ENCODE measurements around the gene USP48.
"Not testable (repeated sequence)": the region's sequence is repeated elsewhere in the genome, so short reads cannot be mapped to it uniquely, and the experiment has no call there.

The USP48 gene

GRCh38 chr1:21634806-21635535 is 148.0 kb downstream of the USP48 start:
- no peak for DNase-seq (ENCODE audit: low read depth, low spot score)
- TF ChIP-seq YY1 (IDR thresholded peaks at IDR 0.05; ENCODE audit: insufficient read depth, insufficient read length), result no peak
- TF ChIP-seq SUZ12 (IDR thresholded peaks at IDR 0.05; ENCODE audit: extremely low read depth, insufficient read depth, insufficient read length), result no peak
- TF ChIP-seq ZNF274 (IDR thresholded peaks at IDR 0.05; ENCODE audit: low read depth, low read length), result no peak
- Histone ChIP-seq H3K4me1 (ENCODE audit: insufficient read depth, insufficient read length) (peaks cover 24% of the 10 kb centered on the region), H3K27me3 (ENCODE audit: insufficient read depth, insufficient read length) (no peaks in the 10 kb centered on the region), H3K36me3 (ENCODE audit: insufficient read depth, insufficient read length, low read length) (no peaks in the 10 kb centered on the region), H3K9me3 (ENCODE audit: insufficient read depth, low read length) (no peaks in the 10 kb centered on the region), H3K9ac (ENCODE audit: insufficient read length, low read depth) (peak overlapping the region; percentile 10), H3K4me3 (ENCODE audit: insufficient read length, low read depth) (no peak overlapping the region)

- TF ChIP-seq SUZ12 (IDR thresholded peaks at IDR 0.05; ENCODE audit: extremely low read depth, insufficient read depth, insufficient read length) (no peak), YY1 (IDR thresholded peaks at IDR 0.05; ENCODE audit: insufficient read depth, insufficient read length) (no peak), ZNF274 (IDR thresholded peaks at IDR 0.05; ENCODE audit: low read depth, low read length) (no peak)
- Histone ChIP-seq H3K4me1 (ENCODE audit: insufficient read depth, insufficient read length) (peaks cover 24% of the 10 kb centered on the region), H3K36me3 (ENCODE audit: insufficient read depth, insufficient read length, low read length) (no peaks in the 10 kb centered on the region), H3K27me3 (ENCODE audit: insufficient read depth, insufficient read length) (no peaks in the 10 kb centered on the region), H3K9me3 (ENCODE audit: insufficient read depth, low read length) (no peaks in the 10 kb centered on the region), H3K9ac (ENCODE audit: insufficient read length, low read depth) (peak overlapping the region; percentile 10), H3K4me3 (ENCODE audit: insufficient read length, low read depth) (no peak overlapping the region)
- DNase-seq (ENCODE audit: low read depth, low spot score), result no peak
Observed at GRCh38 chr1:21633992-21634805, 148.8 kb downstream of the USP48 start.

- no peak for DNase-seq (ENCODE audit: low read depth, low spot score)
- TF ChIP-seq YY1 (IDR thresholded peaks at IDR 0.05; ENCODE audit: insufficient read depth, insufficient read length), result no peak
- no peak for TF ChIP-seq ZNF274 (IDR thresholded peaks at IDR 0.05; ENCODE audit: low read depth, low read length)
- no peak for TF ChIP-seq SUZ12 (IDR thresholded peaks at IDR 0.05; ENCODE audit: extremely low read depth, insufficient read depth, insufficient read length)
- Histone ChIP-seq H3K9me3 (ENCODE audit: insufficient read depth, low read length) (no peaks in the 10 kb centered on the region), H3K9ac (ENCODE audit: insufficient read length, low read depth) (no peak overlapping the region), H3K4me3 (ENCODE audit: insufficient read length, low read depth) (no peak overlapping the region), H3K36me3 (ENCODE audit: insufficient read depth, insufficient read length, low read length) (no peaks in the 10 kb centered on the region), H3K27me3 (ENCODE audit: insufficient read depth, insufficient read length) (no peaks in the 10 kb centered on the region), H3K4me1 (ENCODE audit: insufficient read depth, insufficient read length) (peaks cover 18% of the 10 kb centered on the region)
Observed at GRCh38 chr1:21633141-21633755, 149.7 kb downstream of the USP48 start.

GRCh38 chr1:21631944-21632887 is 150.7 kb downstream of the USP48 start:
- Histone ChIP-seq H3K27me3 (ENCODE audit: insufficient read depth, insufficient read length) (no peaks in the 10 kb centered on the region), H3K9me3 (ENCODE audit: insufficient read depth, low read length) (no peaks in the 10 kb centered on the region), H3K4me3 (ENCODE audit: insufficient read length, low read depth) (no peak overlapping the region), H3K4me1 (ENCODE audit: insufficient read depth, insufficient read length) (peaks cover 20% of the 10 kb centered on the region), H3K9ac (ENCODE audit: insufficient read length, low read depth) (peak overlapping the region; percentile 32), H3K36me3 (ENCODE audit: insufficient read depth, insufficient read length, low read length) (no peaks in the 10 kb centered on the region)
- no peak for TF ChIP-seq SUZ12 (IDR thresholded peaks at IDR 0.05; ENCODE audit: extremely low read depth, insufficient read depth, insufficient read length)
- no peak for TF ChIP-seq ZNF274 (IDR thresholded peaks at IDR 0.05; ENCODE audit: low read depth, low read length)
- TF ChIP-seq YY1 (IDR thresholded peaks at IDR 0.05; ENCODE audit: insufficient read depth, insufficient read length), result no peak
- DNase-seq (ENCODE audit: low read depth, low spot score), result no peak

- H3K27me3 ChIP-seq (ENCODE audit: insufficient read depth, insufficient read length); H3K4me3 ChIP-seq (ENCODE audit: insufficient read length, low read depth); DNase-seq (ENCODE audit: low read depth, low spot score); H3K36me3 ChIP-seq (ENCODE audit: insufficient read depth, insufficient read length, low read length); H3K9me3 ChIP-seq (ENCODE audit: insufficient read depth, low read length): not testable (repeated sequence)
- Histone ChIP-seq H3K4me1 (ENCODE audit: insufficient read depth, insufficient read length) (peaks cover 20% of the 10 kb centered on the region), H3K9ac (ENCODE audit: insufficient read length, low read depth) (peak overlapping the region; percentile 32)
Observed at GRCh38 chr1:21631590-21631943, 151.4 kb downstream of the USP48 start.

- Histone ChIP-seq H3K9me3 (ENCODE audit: insufficient read depth, low read length) (no peaks in the 10 kb centered on the region), H3K27me3 (ENCODE audit: insufficient read depth, insufficient read length) (no peaks in the 10 kb centered on the region), H3K36me3 (ENCODE audit: insufficient read depth, insufficient read length, low read length) (no peaks in the 10 kb centered on the region), H3K4me3 (ENCODE audit: insufficient read length, low read depth) (no peak overlapping the region), H3K9ac (ENCODE audit: insufficient read length, low read depth) (no peak overlapping the region), H3K4me1 (ENCODE audit: insufficient read depth, insufficient read length) (peaks cover 20% of the 10 kb centered on the region)
- DNase-seq (ENCODE audit: low read depth, low spot score), result no peak
- TF ChIP-seq YY1 (IDR thresholded peaks at IDR 0.05; ENCODE audit: insufficient read depth, insufficient read length) (no peak), ZNF274 (IDR thresholded peaks at IDR 0.05; ENCODE audit: low read depth, low read length) (no peak), SUZ12 (IDR thresholded peaks at IDR 0.05; ENCODE audit: extremely low read depth, insufficient read depth, insufficient read length) (no peak)
Observed at GRCh38 chr1:21630571-21631343, 152.2 kb downstream of the USP48 start.
